NCI-H2107 treated with DMSO at 0.1 percent for 48 hours (cell line): ENCODE data around the gene SREBF1.

Experiments
- DNase-seq: peaks from one replicate; lab custom pipeline; 2025; ENCODE audit not compliant: unreplicated experiment; lab: John Stamatoyannopoulos, UW

SREBF1 gene

GRCh38 chr17:17842111-17842876, 5.5 kb upstream of the SREBF1 start:
- DNase-seq = no peak

GRCh38 chr17:17841601-17842025, 4.8 kb upstream of the SREBF1 start:
- peak; percentile 47 for DNase-seq

DNA sequence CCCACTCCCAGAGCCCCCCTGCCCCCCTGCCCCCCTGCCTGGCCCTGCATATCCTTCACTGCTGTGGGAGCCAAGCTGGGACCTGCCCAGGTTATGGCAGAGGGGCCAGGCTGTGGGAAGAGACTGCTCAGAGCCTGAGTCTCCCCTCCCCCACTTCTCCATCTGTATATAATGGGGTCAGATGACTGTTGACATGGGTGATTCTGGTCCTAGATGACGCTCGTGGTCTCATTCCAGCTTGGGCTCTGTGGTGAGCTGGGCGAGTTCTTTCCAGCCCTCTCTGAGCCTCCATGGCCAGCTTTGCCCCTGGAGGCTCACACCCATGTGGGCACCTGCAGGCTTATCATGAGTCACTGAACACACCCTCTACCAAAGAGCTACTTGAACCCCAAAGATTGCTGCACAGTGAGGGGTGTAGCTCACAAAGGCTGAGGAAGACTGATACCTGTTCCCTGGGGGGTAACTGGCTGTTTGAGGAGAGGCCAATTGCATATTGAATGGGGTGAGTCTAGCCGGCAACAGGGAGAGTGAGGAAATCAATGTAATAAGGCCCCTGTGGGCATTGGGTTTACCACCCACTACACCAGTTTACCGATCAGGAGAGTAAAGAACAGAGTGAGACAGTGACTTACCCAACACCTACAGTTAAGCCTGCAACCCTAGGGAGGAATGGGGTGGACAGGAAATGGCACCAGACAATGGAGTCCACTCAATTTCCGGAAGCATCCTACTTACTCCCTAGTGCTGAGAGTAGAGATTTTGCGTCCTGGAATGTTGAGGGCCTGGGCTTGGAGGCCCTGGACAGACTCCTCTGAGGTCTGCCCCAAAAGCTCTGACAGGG, 4.2 kb upstream of the SREBF1 start:
- no peak for DNase-seq

DNA sequence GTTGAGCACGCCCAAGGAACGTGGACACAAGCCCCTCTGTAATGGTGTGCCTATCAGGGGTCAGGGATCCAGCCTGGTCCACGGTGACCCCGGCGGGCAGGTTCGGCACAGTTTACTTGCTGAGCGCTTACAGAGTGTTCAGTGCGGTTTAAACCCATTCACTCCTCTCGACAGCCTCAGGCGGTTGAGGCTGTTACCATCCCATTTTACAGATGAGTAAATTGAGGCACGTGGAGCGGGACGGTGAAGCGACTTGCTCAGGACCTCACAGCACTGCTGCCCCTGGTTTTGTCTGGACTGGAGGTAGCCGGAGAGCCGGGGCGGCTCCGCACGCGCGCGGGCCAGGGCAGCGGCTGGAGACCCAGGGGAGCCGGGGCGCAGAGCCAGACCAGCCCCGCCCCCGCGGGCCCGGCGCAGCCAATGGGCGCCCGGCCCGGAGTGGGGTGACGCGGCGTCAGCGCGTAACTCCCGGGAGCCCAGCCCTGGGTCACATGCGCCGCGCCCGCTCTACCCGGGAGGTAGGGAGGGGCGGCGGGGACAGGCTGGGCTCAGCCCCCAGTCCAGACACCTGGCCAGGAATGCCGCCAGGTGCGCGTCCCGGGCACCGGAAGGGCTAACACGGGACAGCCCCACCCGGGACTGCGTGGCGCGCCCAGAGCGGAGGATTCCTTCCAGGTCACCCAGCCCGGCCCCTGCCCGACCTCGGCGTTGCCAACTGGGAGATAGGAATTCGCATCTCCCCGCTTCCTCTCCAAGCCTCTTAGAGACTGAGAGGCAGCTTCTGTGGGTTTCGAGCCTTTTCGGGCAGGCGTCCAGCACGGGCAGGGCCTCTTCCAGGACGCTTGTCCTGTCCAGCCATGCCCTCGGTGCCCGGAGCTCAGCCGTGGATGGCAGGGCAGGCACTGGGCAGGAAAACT, 3.3 kb upstream of the SREBF1 start:
- peak; percentile 61 for DNase-seq

GRCh38 chr17:17837966-17838962, 1.5 kb upstream of the SREBF1 start:
- DNase-seq = peak; percentile 60

DNA sequence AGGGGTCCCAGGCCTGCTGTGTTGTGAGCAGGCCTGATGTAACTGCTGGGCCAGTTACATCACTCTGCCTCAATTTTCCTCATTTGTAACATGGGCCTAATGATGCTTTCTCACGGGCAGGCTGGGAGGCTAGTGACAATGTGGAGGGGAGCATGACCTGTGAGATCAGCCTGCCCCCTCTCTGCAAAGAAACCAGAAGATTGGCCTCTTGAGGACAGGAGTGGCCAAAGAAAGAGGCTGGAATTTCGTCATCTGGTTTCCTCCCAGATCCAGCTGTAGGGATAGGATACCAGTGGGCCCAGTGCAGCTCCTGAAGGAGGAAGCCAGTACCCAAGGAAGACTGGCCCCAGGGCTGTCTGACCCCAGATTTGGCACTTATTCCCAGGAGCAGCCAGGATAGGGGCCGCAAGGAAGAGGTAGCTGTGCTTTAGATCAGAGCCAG, 615 bp upstream of the SREBF1 start:
- no peak for DNase-seq

DNA sequence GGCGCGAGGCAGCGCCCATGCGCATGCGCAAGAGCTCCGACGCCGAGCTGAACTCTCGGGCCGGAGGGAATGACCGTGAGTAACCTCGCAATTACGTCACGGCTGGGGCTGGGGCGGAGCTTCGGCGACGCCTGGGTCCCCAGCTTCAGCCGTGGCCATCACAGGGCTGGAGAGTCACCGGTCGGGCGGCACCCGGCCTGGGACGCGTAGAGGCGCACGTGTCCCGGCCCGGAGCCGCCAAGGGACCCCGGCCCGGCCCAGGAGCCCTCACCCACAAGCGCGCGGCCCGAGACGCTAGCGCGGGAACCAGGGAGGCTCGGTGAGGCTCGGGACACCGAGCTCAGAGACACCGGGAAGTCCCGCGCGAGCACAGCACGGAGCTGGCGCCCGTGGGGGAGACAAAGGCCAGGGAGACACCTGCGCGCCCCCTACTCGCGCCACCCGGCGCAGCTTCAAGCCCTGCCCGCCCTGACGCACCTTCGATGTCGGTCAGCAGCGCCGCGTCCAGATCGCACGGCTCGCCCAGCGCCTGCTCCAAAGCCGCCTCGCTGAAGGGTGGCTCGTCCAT, 452 bp downstream of the SREBF1 start:
- peak; percentile 32 for DNase-seq

DNA sequence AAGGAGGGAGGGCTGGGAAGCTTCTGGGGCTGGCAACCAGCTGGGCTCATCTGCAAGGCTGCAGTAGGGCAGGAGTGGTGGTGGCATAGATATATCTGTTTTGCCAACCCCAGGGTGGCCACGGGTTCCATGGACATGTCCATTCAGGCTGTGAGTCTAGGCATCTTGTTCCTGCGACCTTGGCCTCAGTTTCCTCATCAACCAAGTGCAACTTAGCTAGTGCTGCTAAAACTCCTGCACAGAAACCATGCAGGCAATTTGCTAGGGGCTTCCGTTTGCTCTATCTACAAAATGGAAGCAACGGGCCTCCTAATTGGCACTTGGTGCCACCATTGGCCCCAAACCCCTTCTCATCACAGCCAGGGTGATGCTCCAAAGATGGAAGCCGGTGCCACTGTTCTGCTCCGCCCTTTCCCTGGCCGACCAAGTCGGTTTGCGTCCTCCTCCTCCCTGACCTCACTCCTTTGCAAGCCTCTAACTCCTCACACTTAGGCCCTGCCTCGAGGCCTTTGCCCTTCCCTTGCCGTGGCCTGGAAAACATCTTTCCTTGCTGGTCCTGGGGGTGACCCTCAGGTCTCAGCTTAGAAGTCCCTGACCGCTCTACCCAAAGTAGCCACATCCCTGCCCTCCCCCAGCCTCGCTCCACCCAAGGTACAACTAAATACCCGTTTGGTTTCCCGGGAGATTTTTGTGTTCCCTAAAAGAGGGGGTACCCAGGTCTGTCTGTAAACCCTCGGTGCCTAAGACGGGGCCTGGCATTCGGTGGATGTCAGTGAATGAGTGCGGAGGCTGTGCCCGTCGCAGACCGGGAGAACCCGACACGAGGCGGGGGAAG, 1.2 kb downstream of the SREBF1 start:
- no peak for DNase-seq

GRCh38 chr17:17834974-17835373, 1.8 kb downstream of the SREBF1 start:
- no peak for DNase-seq

GRCh38 chr17:17833658-17834357, 3.0 kb downstream of the SREBF1 start:
- no peak for DNase-seq

DNA sequence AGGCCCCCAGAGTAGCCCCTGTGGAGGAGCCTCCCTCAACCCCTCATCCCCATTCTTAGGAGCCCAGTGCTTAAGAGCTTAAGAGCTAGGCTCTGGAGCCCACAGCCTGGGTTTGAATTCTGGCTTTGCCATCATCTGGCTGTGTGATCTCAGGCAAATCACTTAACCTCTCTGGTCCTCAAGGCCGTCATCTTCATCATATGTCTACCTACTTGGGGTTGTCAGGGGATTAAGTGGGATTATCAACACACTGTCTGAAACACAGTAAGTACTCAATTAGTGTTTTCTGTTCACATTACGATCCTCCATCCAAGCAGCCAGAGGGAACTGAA, 4.8 kb downstream of the SREBF1 start:
- no peak for DNase-seq

DNA sequence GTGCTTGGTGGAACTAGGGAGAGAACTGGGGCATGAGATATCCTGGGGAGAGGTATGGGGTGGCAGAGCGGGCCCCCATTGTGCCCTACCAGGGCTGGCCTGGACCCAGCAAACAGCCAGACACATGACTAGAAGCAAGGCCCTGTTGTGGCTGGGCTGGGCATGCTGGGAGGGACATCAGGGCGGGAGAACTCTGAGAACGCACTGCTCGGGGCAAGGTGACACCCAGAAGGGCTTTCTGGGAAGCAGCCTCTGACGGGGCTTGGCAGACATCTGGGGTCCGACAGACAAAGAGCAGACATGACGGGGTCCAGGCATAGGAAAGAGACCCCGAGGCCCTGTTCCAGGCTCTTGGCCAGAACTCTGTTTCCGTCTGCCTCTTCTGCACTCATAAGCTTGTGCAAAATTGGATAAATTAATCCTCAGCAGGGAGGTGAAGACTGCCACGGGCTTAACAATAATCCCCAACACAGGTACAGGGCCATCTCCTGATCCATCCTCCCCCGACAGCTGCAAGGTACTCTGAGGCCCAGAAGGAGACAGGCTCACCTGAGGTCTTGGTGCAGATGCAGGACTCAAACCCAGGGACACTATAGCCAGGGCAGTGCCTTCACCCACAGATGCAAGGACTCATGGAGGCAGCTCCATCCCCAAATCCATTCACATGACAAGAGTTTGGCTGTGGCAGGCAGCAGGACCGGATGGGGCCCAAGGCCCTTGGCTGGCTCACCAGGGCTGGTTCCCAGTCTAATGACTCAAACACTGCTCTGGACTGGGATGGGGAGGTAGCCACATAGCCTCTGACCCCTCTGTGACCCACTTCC, 5.4 kb downstream of the SREBF1 start:
- DNase-seq = no peak

DNA sequence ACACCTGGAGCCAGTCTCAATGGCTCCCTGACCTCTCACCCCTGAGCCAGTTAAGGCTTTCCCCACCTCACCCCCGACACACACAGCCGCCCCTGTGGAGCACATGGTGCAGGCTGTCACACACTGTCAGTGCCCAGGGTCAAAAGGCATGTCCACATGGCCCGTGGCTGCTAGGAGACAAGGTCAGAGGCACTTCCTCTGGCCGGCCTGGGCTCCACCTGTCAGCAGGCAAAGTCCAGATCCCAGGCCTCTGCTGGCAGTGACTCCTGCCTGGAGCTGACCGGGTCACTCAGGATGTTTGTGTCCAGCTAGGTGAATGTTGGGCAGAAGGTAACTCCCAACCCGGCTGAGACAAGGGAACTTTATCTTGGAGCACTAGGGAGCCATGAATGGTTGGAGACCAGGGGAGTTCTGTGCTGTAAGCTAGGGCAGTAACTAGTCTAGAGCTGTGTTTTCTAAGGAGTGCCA, 6.0 kb downstream of the SREBF1 start:
- no peak for DNase-seq

GRCh38 chr17:17830269-17830567, 6.6 kb downstream of the SREBF1 start:
- no peak for DNase-seq

GRCh38 chr17:17827826-17828621, 8.8 kb downstream of the SREBF1 start:
- DNase-seq = no peak

GRCh38 chr17:17826942-17827785, 9.6 kb downstream of the SREBF1 start:
- DNase-seq = no peak
